Activated CD8-positive, alpha-beta T cell treated with anti-CD3 and anti-CD28 coated beads for 36 hours (primary cell): ENCODE results near the gene FAM180A. TPM values are rescaled to one million over a fixed set of nuclear protein-coding genes. Genes with fewer than 3 reads are reported as not detected.

Experiments
- ATAC-seq: fragments of 200-7000 bp; cut with Tn5 transposase; one replicate; pipeline ENCODE4 v1.10.0; 2021; ENCODE audit warnings: mild to moderate bottlenecking, moderate library complexity
- CTCF ChIA-PET: fragments of 350-600 bp; sonication (Branson Sonifier 250); formaldehyde crosslinking; loops from one replicate; lab custom pipeline; 2021; ENCODE audit warnings: antibody characterized with exemption; lab: Charles Lee
- POLR2A ChIA-PET: fragments of 350-600 bp; sonication (Branson Sonifier 250); formaldehyde crosslinking; loops from one replicate; lab custom pipeline; 2021; ENCODE audit warnings: antibody characterized with exemption; lab: Charles Lee
- DNase-seq: peaks from one replicate; pipeline ENCODE4 v3.0.0-alpha.2; 2020
- H3K27ac Mint-ChIP-seq: one replicate; pipeline ENCODE4 v1.8.0; 2021; ENCODE audit warnings: mild to moderate bottlenecking, mixed read lengths
- H3K27me3 Mint-ChIP-seq: one replicate; pipeline ENCODE4 v1.8.0; 2021; ENCODE audit warnings: mixed read lengths
- H3K36me3 Mint-ChIP-seq: one replicate; pipeline ENCODE4 v1.8.0; 2021; ENCODE audit warnings: low read depth, mixed read lengths
- H3K4me1 Mint-ChIP-seq: one replicate; pipeline ENCODE4 v1.8.0; 2021; ENCODE audit warnings: low read depth, mixed read lengths
- H3K4me3 Mint-ChIP-seq: one replicate; pipeline ENCODE4 v1.8.0; 2021; ENCODE audit warnings: mild to moderate bottlenecking, moderate library complexity, mixed read lengths
- H3K9me3 Mint-ChIP-seq: one replicate; pipeline ENCODE4 v1.8.0; 2021; ENCODE audit warnings: mixed read lengths
- CTCF ChIP-seq: fragments of 200-600 bp; IDR thresholded peaks from one replicate; pipeline ENCODE4 v1.8.0; 2022; ENCODE audit warnings: antibody characterized with exemption, mild to moderate bottlenecking
- intact Hi-C: fragments of 100-400 bp; cut with micrococcal nuclease; formaldehyde crosslinking; loops from one replicate; pipeline ENCODE4 v1.10.0; 2022
- total RNA-seq, 2 experiments: library from RNA; stranded (reverse); gene quantifications; one replicate each; pipeline ENCODE4 v1.2.3, GENCODE V29; 2021

The FAM180A gene
- total RNA-seq, 2 experiments from 2014 or later, result not detected

GRCh38 chr7:135692055-135692454 lies 56.6 kb downstream of the FAM180A start:
- no peak overlapping the region for H3K27ac Mint-ChIP-seq

GRCh38 chr7:135690566-135690965 lies 58.0 kb downstream of the FAM180A start:
- H3K4me1 Mint-ChIP-seq, result no peaks in the 10 kb centered on the region
- H3K27me3 Mint-ChIP-seq, result no peaks in the 10 kb centered on the region
- H3K27ac Mint-ChIP-seq, result no peak overlapping the region
- H3K36me3 Mint-ChIP-seq, result no peaks in the 10 kb centered on the region
- ChIA-PET CTCF (interaction anchor here (1.0 kb wide), 1 partner anchor 416 kb away, joined by 3 read pairs; no protein-coding TSS in a partner anchor), POLR2A (no interaction called here)
- ATAC-seq, result no peak
- no peak overlapping the region for H3K4me3 Mint-ChIP-seq
- DNase-seq, result no peak
- H3K9me3 Mint-ChIP-seq, result no peaks in the 10 kb centered on the region
- intact Hi-C loops, result no loop called here
- no peak for TF ChIP-seq CTCF

More at GRCh38 chr7:135692055-135692454, 56.6 kb downstream of the FAM180A start:
- intact Hi-C loops, result no loop called here
- H3K4me1 Mint-ChIP-seq, result no peaks in the 10 kb centered on the region
- ChIA-PET POLR2A (no interaction called here), CTCF (no interaction called here)
- no peak for TF ChIP-seq CTCF
- no peak overlapping the region for H3K4me3 Mint-ChIP-seq
- H3K36me3 Mint-ChIP-seq, result no peaks in the 10 kb centered on the region
- no peaks in the 10 kb centered on the region for H3K9me3 Mint-ChIP-seq
- H3K27me3 Mint-ChIP-seq, result no peaks in the 10 kb centered on the region
- no peak for ATAC-seq
- no peak for DNase-seq

- Mint-ChIP-seq H3K4me3 (no peak overlapping the region), H3K27ac (no peak overlapping the region), H3K9me3 (no peaks in the 10 kb centered on the region), H3K4me1 (no peaks in the 10 kb centered on the region), H3K36me3 (peaks cover 2% of the 10 kb centered on the region), H3K27me3 (no peaks in the 10 kb centered on the region)
- CTCF ChIA-PET, result no interaction called here
- no peak for TF ChIP-seq CTCF
- POLR2A ChIA-PET, result no interaction called here
- intact Hi-C loops, result no loop called here
- DNase-seq (no peak), ATAC-seq (no peak)
Observed at GRCh38 chr7:135687466-135687865, 61.1 kb downstream of the FAM180A start.

- Mint-ChIP-seq H3K27ac (no peak overlapping the region), H3K36me3 (peaks cover 2% of the 10 kb centered on the region), H3K27me3 (no peaks in the 10 kb centered on the region), H3K4me3 (no peak overlapping the region), H3K9me3 (no peaks in the 10 kb centered on the region), H3K4me1 (peaks cover 7% of the 10 kb centered on the region)
- ChIA-PET POLR2A (no interaction called here), CTCF (interaction anchor here (0.6 kb wide), 1 partner anchor 15 kb away, joined by 3 read pairs; no protein-coding TSS in a partner anchor)
- no peak for TF ChIP-seq CTCF
- intact Hi-C loops, result no loop called here
- no peak for ATAC-seq
- DNase-seq, result no peak
Observed at GRCh38 chr7:135685306-135686084, 63.1 kb downstream of the FAM180A start.

- ChIA-PET POLR2A (no interaction called here), CTCF (interaction anchor here (0.6 to 1.6 kb wide), 2 partner anchors 14 to 32 kb away, joined by 3 read pairs; no protein-coding TSS in a partner anchor)
- no peaks in the 10 kb centered on the region for H3K27me3 Mint-ChIP-seq
- ATAC-seq (no peak), DNase-seq (no peak)
- peaks cover 9% of the 10 kb centered on the region for H3K4me1 Mint-ChIP-seq
- H3K9me3 Mint-ChIP-seq, result no peaks in the 10 kb centered on the region
- intact Hi-C loops, result no loop called here
- peaks cover 2% of the 10 kb centered on the region for H3K36me3 Mint-ChIP-seq
- no peak overlapping the region for H3K27ac Mint-ChIP-seq
- TF ChIP-seq CTCF, result no peak
- no peak overlapping the region for H3K4me3 Mint-ChIP-seq
Observed at GRCh38 chr7:135684699-135685098, 63.9 kb downstream of the FAM180A start.
